HUES6 (cell line): ENCODE data around the gene GSTA1.
"Not testable (repeated sequence)": the region's sequence is repeated elsewhere in the genome, so short reads cannot be mapped to it uniquely, and the experiment has no call there.

Experiments
- H3K27ac ChIP-seq: 2 replicates; pipeline ENCODE4 v1.7.0; 2013; ENCODE audit warnings: low read depth, mild to moderate bottlenecking, low read length, inconsistent platforms
- H3K27me3 ChIP-seq: 2 replicates; pipeline ENCODE4 v1.6.1; 2013; ENCODE audit warnings: low read length; ENCODE audit not compliant: control insufficient read depth, insufficient read depth
- H3K36me3 ChIP-seq: 2 replicates; pipeline ENCODE4 v1.6.1; 2013; ENCODE audit warnings: low read length; ENCODE audit not compliant: control insufficient read depth, insufficient read depth
- H3K4me1 ChIP-seq: 2 replicates; pipeline ENCODE4 v1.6.1; 2013; ENCODE audit warnings: low read length; ENCODE audit not compliant: control insufficient read depth, insufficient read depth
- H3K4me3 ChIP-seq: 2 replicates; pipeline ENCODE4 v1.5.1; 2013; ENCODE audit warnings: low read depth, low read length
- H3K9ac ChIP-seq: one replicate; pipeline ENCODE4 v1.6.1; 2013; ENCODE audit warnings: mild to moderate bottlenecking, low read length
- H3K9me3 ChIP-seq: 2 replicates; pipeline ENCODE4 v1.6.1; 2013; ENCODE audit warnings: low read depth, low read length; ENCODE audit not compliant: control insufficient read depth, insufficient read depth

Gene GSTA1

DNA sequence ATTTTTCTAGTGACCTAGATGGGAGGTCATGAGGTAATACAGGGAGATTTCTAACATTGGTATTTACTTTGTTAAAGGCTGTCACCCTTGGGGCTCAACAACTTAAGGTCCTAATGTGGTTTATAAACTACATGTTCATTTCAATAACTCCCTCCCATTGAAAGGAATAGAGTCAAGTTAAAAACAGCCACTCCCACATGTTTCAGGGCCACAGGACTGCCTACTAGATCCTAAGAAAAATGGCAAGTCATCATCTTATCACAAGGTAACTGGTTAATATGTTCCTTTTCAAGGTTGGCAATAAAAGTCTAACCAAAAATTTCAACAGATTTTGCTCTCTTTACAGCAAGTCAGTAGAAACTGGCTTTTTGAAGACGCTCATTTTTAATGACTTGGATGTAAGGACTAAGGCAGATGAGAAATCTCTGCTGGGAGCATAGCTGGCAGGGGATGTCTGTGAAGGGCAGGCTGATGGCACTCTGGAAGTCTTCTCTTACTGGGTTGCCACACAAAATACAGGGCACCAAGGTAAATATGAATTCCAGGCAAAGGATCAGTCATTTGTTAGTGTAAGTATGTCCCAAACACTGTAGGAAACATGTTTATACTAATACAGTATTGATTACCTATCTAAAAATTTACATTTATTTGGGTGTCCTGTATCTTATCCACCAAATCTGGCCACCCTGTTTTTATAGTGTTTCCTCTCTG lies 23.6 kb upstream of the GSTA1 start:
- not testable (repeated sequence) for H3K27ac ChIP-seq, H3K9ac ChIP-seq, H3K27me3 ChIP-seq, H3K4me1 ChIP-seq, H3K4me3 ChIP-seq, H3K36me3 ChIP-seq
- H3K9me3 ChIP-seq: peaks cover 16% of the 10 kb centered on the region

- H3K9ac ChIP-seq: no peak overlapping the region
- H3K27ac ChIP-seq: no peak overlapping the region
- peaks cover 20% of the 10 kb centered on the region for H3K9me3 ChIP-seq
- H3K4me1 ChIP-seq: no peaks in the 10 kb centered on the region
- H3K36me3 ChIP-seq: no peaks in the 10 kb centered on the region
- H3K4me3 ChIP-seq: no peak overlapping the region
- H3K27me3 ChIP-seq: no peaks in the 10 kb centered on the region
Observed at GRCh38 chr6:52826513-52826912, 22.9 kb upstream of the GSTA1 start.

- peaks cover 25% of the 10 kb centered on the region for H3K9me3 ChIP-seq
- not testable (repeated sequence) for H3K27me3 ChIP-seq, H3K4me3 ChIP-seq, H3K9ac ChIP-seq, H3K4me1 ChIP-seq, H3K36me3 ChIP-seq, H3K27ac ChIP-seq
Observed at GRCh38 chr6:52825900-52826459, 22.4 kb upstream of the GSTA1 start.

DNA sequence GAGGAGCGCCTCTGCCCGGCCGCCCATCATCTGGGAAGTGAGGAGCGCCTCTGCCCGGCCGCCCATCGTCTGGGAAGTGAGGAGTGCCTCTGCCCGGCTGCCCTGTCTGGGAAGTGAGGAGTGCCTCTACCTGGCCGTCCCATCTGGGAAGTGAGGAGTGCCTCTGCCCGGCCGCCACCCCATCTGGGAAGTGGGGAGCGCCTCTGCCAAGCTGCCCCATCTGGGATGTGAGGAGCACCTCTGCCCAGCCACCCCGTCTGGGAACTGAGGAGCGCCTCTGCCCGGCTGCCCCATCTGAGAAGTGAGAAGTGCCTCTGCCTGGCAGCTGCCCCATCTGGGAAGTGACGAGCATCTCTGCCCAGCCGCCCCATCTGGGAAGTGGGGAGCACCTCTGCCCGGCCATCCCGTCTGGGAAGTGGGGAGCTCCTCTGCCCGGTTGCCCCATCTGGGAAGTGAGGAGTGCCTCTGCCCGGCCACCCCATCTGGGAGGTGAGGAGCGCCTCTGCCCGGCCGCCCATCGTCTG lies 21.7 kb upstream of the GSTA1 start:
- not testable (repeated sequence) for H3K9ac ChIP-seq, H3K27ac ChIP-seq, H3K36me3 ChIP-seq, H3K4me1 ChIP-seq, H3K4me3 ChIP-seq, H3K27me3 ChIP-seq
- peaks cover 25% of the 10 kb centered on the region for H3K9me3 ChIP-seq

DNA sequence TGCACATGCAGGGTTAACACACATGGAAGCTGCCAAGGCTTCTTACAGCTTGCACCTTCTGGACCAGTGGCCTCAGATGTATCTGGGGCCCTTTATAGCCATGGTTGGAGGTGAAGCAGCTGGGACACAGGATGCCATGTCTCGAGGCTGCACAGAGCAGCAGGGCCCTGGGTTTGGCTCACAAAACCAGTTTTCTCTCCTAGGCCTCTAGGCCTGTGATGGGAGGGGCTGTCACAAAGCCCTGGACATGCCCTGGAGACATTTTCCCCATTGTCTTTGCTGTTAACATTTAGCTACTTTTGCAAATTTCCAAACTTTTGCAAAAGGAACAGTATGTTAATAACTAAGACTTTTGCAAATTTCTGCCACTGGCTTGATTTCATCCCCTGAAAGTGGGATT lies 18.2 kb upstream of the GSTA1 start:
- Histone ChIP-seq H3K27ac (no peak overlapping the region), H3K9ac (no peak overlapping the region), H3K9me3 (peaks cover 16% of the 10 kb centered on the region), H3K4me3 (no peak overlapping the region), H3K36me3 (no peaks in the 10 kb centered on the region), H3K27me3 (no peaks in the 10 kb centered on the region), H3K4me1 (no peaks in the 10 kb centered on the region)

DNA sequence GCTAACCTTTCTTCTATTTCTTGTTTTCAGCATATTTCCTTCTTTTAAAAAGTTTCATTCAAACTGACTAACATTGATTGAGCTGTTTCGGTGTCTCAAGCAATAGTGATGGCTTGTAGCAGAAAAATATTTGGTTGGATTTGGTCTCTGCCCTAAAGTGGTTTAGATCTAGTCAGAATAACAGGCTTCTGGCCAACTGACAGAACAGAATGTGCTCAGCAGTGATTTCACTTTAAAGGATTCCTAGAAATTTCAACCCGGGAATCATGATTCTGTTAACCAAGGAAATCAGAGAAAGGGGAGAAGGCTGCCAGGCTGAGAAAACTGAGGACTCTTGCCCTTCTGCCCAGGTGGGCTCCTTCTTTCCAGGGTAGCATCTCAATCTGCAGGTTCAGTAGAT lies 16.6 kb upstream of the GSTA1 start:
- peaks cover 16% of the 10 kb centered on the region for H3K9me3 ChIP-seq
- no peaks in the 10 kb centered on the region for H3K27me3 ChIP-seq

DNA sequence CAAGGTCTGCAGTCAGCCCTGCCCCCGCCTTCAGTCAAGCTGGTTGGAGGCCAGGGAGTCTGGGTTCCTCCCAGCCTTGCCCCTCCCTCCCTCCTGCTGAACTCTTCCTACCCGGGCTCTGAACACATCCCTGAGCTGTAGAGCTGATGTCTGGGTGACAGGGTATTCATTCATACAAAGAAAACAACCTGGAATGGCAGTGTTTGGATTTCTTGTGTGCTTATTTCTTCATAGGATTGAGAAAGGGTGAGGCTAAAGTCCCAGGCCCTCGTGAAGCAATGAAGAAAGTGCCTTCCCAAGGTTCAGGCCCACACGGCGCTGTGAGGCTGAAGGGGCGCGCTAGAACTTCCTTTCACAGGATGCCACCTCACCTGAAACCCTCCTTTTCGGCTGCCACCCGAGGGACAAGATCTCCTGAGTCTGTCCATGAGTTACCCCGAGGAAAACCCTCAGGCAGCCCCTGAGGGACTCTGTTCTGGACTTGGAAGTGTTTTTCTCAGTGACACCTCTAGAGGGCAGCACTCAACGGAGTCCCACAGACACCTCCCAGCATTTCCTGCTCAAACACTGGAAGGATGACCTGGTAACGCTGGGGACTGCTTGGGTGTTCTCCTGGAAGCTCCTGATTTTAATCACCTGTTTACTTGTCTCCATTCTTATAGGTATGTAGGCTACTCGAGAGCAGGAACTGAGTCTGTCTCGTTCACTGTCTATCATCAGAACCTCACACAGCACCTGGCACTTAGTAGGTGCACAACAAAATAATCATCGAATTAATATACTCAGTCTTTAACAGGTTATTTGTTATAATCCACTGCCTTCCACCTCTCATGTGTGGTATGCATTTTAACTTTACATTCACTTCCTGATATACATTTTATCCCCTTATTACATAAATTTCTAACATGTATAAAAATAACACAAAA lies 11.8 kb upstream of the GSTA1 start:
- H3K4me3 ChIP-seq: no peak overlapping the region
- no peak overlapping the region for H3K9ac ChIP-seq
- H3K27ac ChIP-seq: no peak overlapping the region

More for the DNA sequence above, 16.6 kb upstream of the GSTA1 start:
- H3K36me3 ChIP-seq: no peaks in the 10 kb centered on the region
- no peak overlapping the region for H3K9ac ChIP-seq
- no peak overlapping the region for H3K27ac ChIP-seq
- H3K4me1 ChIP-seq: peaks cover 2% of the 10 kb centered on the region; the same call in 1 of the 2 replicates
- H3K4me3 ChIP-seq: no peak overlapping the region

GRCh38 chr6:52814545-52814944 lies 10.9 kb upstream of the GSTA1 start:
- not testable (repeated sequence) for H3K9me3 ChIP-seq, H3K4me3 ChIP-seq, H3K4me1 ChIP-seq, H3K27ac ChIP-seq, H3K36me3 ChIP-seq, H3K9ac ChIP-seq, H3K27me3 ChIP-seq

More for the DNA sequence above, 11.8 kb upstream of the GSTA1 start:
- Histone ChIP-seq H3K4me1 (peaks cover 3% of the 10 kb centered on the region; the same call in 1 of the 2 replicates), H3K27me3 (no peaks in the 10 kb centered on the region), H3K9me3 (no peaks in the 10 kb centered on the region), H3K36me3 (no peaks in the 10 kb centered on the region)

- H3K9ac ChIP-seq, H3K9me3 ChIP-seq, H3K27ac ChIP-seq, H3K4me1 ChIP-seq, H3K4me3 ChIP-seq, H3K27me3 ChIP-seq, H3K36me3 ChIP-seq: not testable (repeated sequence)
Observed at GRCh38 chr6:52809777-52810176, 6.2 kb upstream of the GSTA1 start.

- Histone ChIP-seq H3K9ac (no peak overlapping the region), H3K4me3 (no peak overlapping the region), H3K27me3 (no peaks in the 10 kb centered on the region), H3K9me3 (no peaks in the 10 kb centered on the region), H3K36me3 (no peaks in the 10 kb centered on the region), H3K27ac (no peak overlapping the region), H3K4me1 (no peaks in the 10 kb centered on the region)
Observed at GRCh38 chr6:52808660-52809059, 5.0 kb upstream of the GSTA1 start.

DNA sequence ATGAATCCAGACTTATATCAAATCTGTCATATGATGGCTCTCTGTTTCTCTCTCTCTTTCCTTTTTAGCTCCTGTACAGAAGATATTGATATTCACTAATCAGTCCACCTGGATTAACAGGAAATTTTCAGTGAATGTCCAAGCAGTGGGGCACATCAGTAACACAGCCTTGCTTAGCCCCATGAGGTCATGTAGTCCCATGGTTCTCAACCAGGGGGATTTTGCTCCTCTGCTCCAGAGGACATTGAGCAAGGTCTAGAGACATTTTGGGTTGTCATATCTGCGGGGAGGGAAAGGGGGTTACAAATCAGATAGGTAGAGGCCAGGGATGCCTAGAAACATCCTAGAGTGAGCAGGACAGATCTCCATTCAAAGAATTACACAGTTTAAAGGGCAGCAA lies 810 bp downstream of the GSTA1 start:
- H3K9ac ChIP-seq: no peak overlapping the region
- no peak overlapping the region for H3K27ac ChIP-seq
- no peak overlapping the region for H3K4me3 ChIP-seq
- no peaks in the 10 kb centered on the region for H3K36me3 ChIP-seq
- no peaks in the 10 kb centered on the region for H3K27me3 ChIP-seq
- H3K4me1 ChIP-seq: no peaks in the 10 kb centered on the region
- H3K9me3 ChIP-seq: no peaks in the 10 kb centered on the region
